GM12878 (cell line): ENCODE results near the gene SLC15A3. TPM values are rescaled to one million over a fixed set of nuclear protein-coding genes. Genes with fewer than 3 reads are reported as not detected.

Source experiments
- ATAC-seq: fragments of 200-7000 bp; cut with Tn5 transposase; 3 replicates; pipeline ENCODE4 v1.9.1; 2020; ENCODE audit warnings: mild to moderate bottlenecking, moderate library complexity
- BruUV-seq: library from RNA; stranded (reverse); fragments of 400-500 nt; replicated peaks from 2 replicates; lab custom pipeline; 2021; lab: Mats Ljungman, UMichigan
- CTCF ChIA-PET: fragments of 300-600 bp; sonication (Branson Sonifier 250); formaldehyde crosslinking; extraction: SDS; loops from one replicate; lab custom pipeline; 2021; ENCODE audit warnings: inconsistent platforms; lab: Yijun Ruan, JAX
- POLR2A ChIA-PET: fragments of 350-600 bp; formaldehyde crosslinking; extraction: SDS; loops from one replicate; lab custom pipeline; 2021; ENCODE audit warnings: inconsistent platforms; lab: Charles Lee
- RAD21 ChIA-PET: fragments of 300-600 bp; sonication (Branson Sonifier 250); formaldehyde crosslinking; loops from one replicate; lab custom pipeline; 2023; ENCODE audit warnings: antibody characterized with exemption; ENCODE audit not compliant: unreplicated experiment; lab: Charles Lee
- SMC1A ChIA-PET: fragments of 300-600 bp; sonication (Branson Sonifier 250); formaldehyde crosslinking; loops from one replicate; lab custom pipeline; 2023; ENCODE audit not compliant: unreplicated experiment, uncharacterized antibody; lab: Charles Lee
- DNase-seq: peaks from one replicate; pipeline ENCODE4 v3.0.0-alpha.2; 2011; ENCODE audit warnings: low read depth, low spot score
- FAIRE-seq: peaks from 3 replicates; lab custom pipeline; 2011; peaks lifted over from hg19 to GRCh38; lab: Jason Lieb, UNC
- H2AFZ ChIP-seq: 2 replicates; pipeline ENCODE4 v1.6.0; 2011; ENCODE audit warnings: low read depth, low read length, control low read depth; ENCODE audit not compliant: control insufficient read depth
- H3K27ac ChIP-seq: 2 replicates; pipeline ENCODE4 v1.5.1; 2011; ENCODE audit warnings: control low read depth; ENCODE audit not compliant: control insufficient read depth, insufficient read depth
- H3K27me3 ChIP-seq, 2 experiments: replicated peaks in 1 of 2; 2 replicates each; pipeline versions ENCODE4 v1.6.0 to v1.6.1; 2011; ENCODE audit warnings: low read length in 1 of 2; ENCODE audit not compliant: control insufficient read depth in 2 of 2, insufficient read depth in 2 of 2
- H3K36me3 ChIP-seq, 2 experiments: 2 replicates each; pipeline ENCODE4 v1.5.1; 2011; ENCODE audit warnings: low read length in 1 of 2; ENCODE audit not compliant: control insufficient read depth in 2 of 2, insufficient read depth in 2 of 2
- H3K4me1 ChIP-seq: 2 replicates; pipeline ENCODE4 v1.6.1; 2011; ENCODE audit warnings: mild to moderate bottlenecking, low read length, moderate library complexity, mixed read lengths; ENCODE audit not compliant: control insufficient read depth, insufficient read depth
- H3K4me2 ChIP-seq: 2 replicates; pipeline ENCODE4 v1.6.0; 2011; ENCODE audit warnings: control low read depth; ENCODE audit not compliant: control insufficient read depth, insufficient read depth
- H3K4me3 ChIP-seq: fragments of 200-600 bp; sonication (generic); 2 replicates; pipeline ENCODE4 v1.5.1; 2016
- H3K79me2 ChIP-seq: 2 replicates; pipeline ENCODE4 v1.6.0; 2011; ENCODE audit warnings: low read length; ENCODE audit not compliant: control insufficient read depth, insufficient read depth
- H3K9ac ChIP-seq: 2 replicates; pipeline ENCODE4 v1.8.0; 2011; ENCODE audit warnings: low read length, control low read depth, mixed read lengths; ENCODE audit not compliant: control insufficient read depth, insufficient read depth
- H3K9me3 ChIP-seq: replicated peaks from 3 replicates; pipeline ENCODE4 v1.5.1; 2011; ENCODE audit warnings: mild to moderate bottlenecking, low read length; ENCODE audit not compliant: control insufficient read depth, insufficient read depth
- H4K20me1 ChIP-seq: 2 replicates; pipeline ENCODE4 v1.6.0; 2011; ENCODE audit not compliant: control insufficient read depth, insufficient read depth
- BACH1 ChIP-seq: fragments of 450-650 bp; IDR thresholded peaks from 2 replicates; pipeline ENCODE4 v1.6.1; 2017; ENCODE audit warnings: mild to moderate bottlenecking, borderline replicate concordance
- IKZF1 ChIP-seq: fragments of 450-650 bp; conservative IDR thresholded peaks from 2 replicates; pipeline ENCODE4 v1.6.1; 2017; ENCODE audit warnings: antibody characterized with exemption, mild to moderate bottlenecking
- IRF5 ChIP-seq: fragments of 450-650 bp; IDR thresholded peaks from 2 replicates; pipeline ENCODE4 v1.6.1; 2017; ENCODE audit warnings: borderline replicate concordance
- NR2F1 ChIP-seq: fragments of 450-650 bp; conservative IDR thresholded peaks from 2 replicates; pipeline ENCODE4 v1.6.1; 2017; ENCODE audit warnings: mild to moderate bottlenecking
- RB1 ChIP-seq: fragments of 450-650 bp; formaldehyde crosslinking; IDR thresholded peaks from 2 replicates; pipeline ENCODE4 v1.6.1; 2017; ENCODE audit warnings: mild to moderate bottlenecking, borderline replicate concordance
- RCOR1 ChIP-seq: conservative IDR thresholded peaks from 2 replicates; pipeline ENCODE4 v1.6.1; 2012; ENCODE audit warnings: low read depth, low read length, improper control_type of control experiment
- RUNX3 ChIP-seq: IDR thresholded peaks from 2 replicates; pipeline ENCODE4 v1.6.1; 2012; ENCODE audit warnings: low read length, inconsistent platforms
- ZBTB33 ChIP-seq: fragments of 450-650 bp; IDR thresholded peaks from 2 replicates; pipeline ENCODE4 v1.6.1; 2017; ENCODE audit warnings: mild to moderate bottlenecking
- WGBS: methylation state at CpG from one replicate; pipeline ENCODE4 v1.1.6; 2016; ENCODE audit warnings: low lambda C conversion rate; ENCODE audit not compliant: insufficient replicate concordance, insufficient coverage; ENCODE audit errors: missing lambda C conversion rate; 5-methylcytosine and 5-hydroxymethylcytosine counted together
- in situ Hi-C: fragments of 300-500 bp; cut with MboI; formaldehyde crosslinking; loops from 9 replicates; pipeline ENCODE4 v1.14.3; 2018; ENCODE audit warnings: mixed read lengths
- intact Hi-C: fragments of 100-400 bp; cut with micrococcal nuclease; formaldehyde crosslinking; loops from one replicate; pipeline ENCODE4 v1.14.2; 2022; ENCODE audit not compliant: unreplicated experiment
- polyA plus RNA-seq, 11 experiments: library from polyadenylated mRNA; depleted of rRNA in 4 of 11; unstranded in 6 of 11; stranded (reverse) in 5 of 11; fragments of >200 nt; fragmentation: Nextera tagmentation in 4 of 11; fragmentation: Illumina TruSeq in 1 of 11; extraction: Ambion mirVana in 4 of 11; extraction: Trizol in 1 of 11; gene quantifications; 1 replicate in 1 of 11; 2 replicates in 10 of 11; pipeline versions ENCODE4 v1.2.1 to v1.2.3, GENCODE V29; 2011 to 2016; ENCODE audit warnings: inconsistent platforms in 2 of 11, missing spikeins in 2 of 11, low read depth in 1 of 11
- total RNA-seq, 4 experiments: library from RNA; depleted of rRNA in 3 of 4; stranded (reverse); fragments of >200 nt in 3 of 4; fragmentation: Illumina TruSeq in 1 of 4; extraction: Trizol in 1 of 4; gene quantifications; 2 replicates each; pipeline versions ENCODE4 v1.2.1 to v1.2.3, GENCODE V29; 2013 to 2021

The SLC15A3 gene
- total and polyA plus RNA-seq, 10 of the 15 experiments (the other 5 are each of a cell fraction or from before 2014, with no cell fraction given), result 17.7 to 102 (median 55.8) TPM

- TF ChIP-seq IRF5 (no peak), RUNX3 (peak; percentile 7; the same call in 1 of the 2 replicates), RCOR1 (no peak), RB1 (0 out of 2 replicates have a peak, but pooled peaks have one; percentile 52), IKZF1 (peak; percentile 83), BACH1 (0 out of 2 replicates have a peak, but pooled peaks have one; percentile 65)
- TF ChIP-seq, all 136 proteins: peak for 19
Measured at GRCh38 chr11:60950933-60951605, 907 bp downstream of the SLC15A3 start (continued).

GRCh38 chr11:60950024-60950423 is 2.0 kb downstream of the SLC15A3 start:
- BruUV-seq, result no TSS peak
- Histone ChIP-seq H2AFZ (no peak overlapping the region), H3K9ac (peak overlapping the region; percentile 90), H3K36me3 (peaks cover 4% of the 10 kb centered on the region in 2 experiments; a peak in 3 of 4 replicates), H3K4me1 (peaks cover 29% of the 10 kb centered on the region), H3K4me3 (peak overlapping the region; percentile 94), H3K27me3 (no peaks in the 10 kb centered on the region), H4K20me1 (no peaks in the 10 kb centered on the region; the same call in 1 of the 2 replicates), H3K27ac (peak overlapping the region; percentile 97), H3K4me2 (peak overlapping the region; percentile 98), H3K9me3 (no peaks in the 10 kb centered on the region), H3K79me2 (peaks cover 61% of the 10 kb centered on the region)
- in situ Hi-C loops (no loop called here), intact Hi-C loops (loop anchor here (10.0 kb wide), 1 partner anchor 105 kb away; the partner anchor contains the start of gene CCDC86)
- RAD21 ChIA-PET, result interaction anchor here (0.5 to 4.1 kb wide), 10 partner anchors 20 to 237 kb away, joined by 3 to 43 read pairs (median 4); partner anchors contain the start of gene TMEM109
- CTCF ChIA-PET, result interaction anchor here (1.0 to 1.7 kb wide), 10 partner anchors 10 to 237 kb away, joined by 3 to 9 read pairs (median 5); partner anchors contain the start of gene TMEM109
- ATAC-seq, result peak; percentile 2; the same call in 2 of the 3 replicates
- POLR2A ChIA-PET, result interaction anchor here (0.7 to 3.3 kb wide), 7 partner anchors 10 to 177 kb away, joined by 3 to 11 read pairs (median 3); partner anchors contain the start of genes PRPF19 and TMEM109
- 14% methylated on average over 6 of the region's 6 CpGs for WGBS
- SMC1A ChIA-PET, result interaction anchor here (0.6 to 7.6 kb wide), 11 partner anchors 10 to 799 kb away, joined by 3 to 76 read pairs (median 3); partner anchors contain the start of gene TMEM109
- TF ChIP-seq ZBTB33 (no peak), NR2F1 (0 out of 2 replicates have a peak, but pooled peaks have one; percentile 39)
- no peak for FAIRE-seq
- no peak for DNase-seq
